Esophagus squamous epithelium (tissue), 5 donors: ENCODE measurements around the gene CCT7. TPM values are rescaled to one million over a fixed set of nuclear protein-coding genes. Genes with fewer than 3 reads are reported as not detected.

ENCODE experiments used
- DNase-seq: peaks from one replicate; lab custom pipeline; 2025; lab: John Stamatoyannopoulos, UW
- H3K27ac ChIP-seq, 4 donors: fragments of 200-600 bp; sonication (generic); one replicate each; pipeline ENCODE4 v1.5.1; 2016 to 2019; ENCODE audit warnings: mild to moderate bottlenecking in 1 of 4
- H3K27me3 ChIP-seq, 4 donors: fragments of 200-600 bp; sonication (generic); 1 replicate in 3 of 4; 2 replicates in 1 of 4; pipeline versions ENCODE4 v1.5.1 to v1.6.0; 2017 to 2021; ENCODE audit warnings: antibody characterized with exemption in 1 of 4
- H3K36me3 ChIP-seq, 3 donors: fragments of 200-600 bp; sonication (generic); one replicate each; pipeline ENCODE4 v1.5.1; 2016 to 2019
- H3K4me1 ChIP-seq, 3 donors: fragments of 200-600 bp; sonication (generic); one replicate each; pipeline ENCODE4 v1.5.1; 2017 to 2019
- H3K4me3 ChIP-seq, 4 donors: fragments of 200-600 bp; sonication (generic); 1 replicate in 3 of 4; 2 replicates in 1 of 4; pipeline ENCODE4 v1.5.1; 2016 to 2019; ENCODE audit warnings: mild to moderate bottlenecking in 2 of 4, moderate library complexity in 1 of 4
- H3K9me3 ChIP-seq, 3 donors: fragments of 200-600 bp; sonication (generic); one replicate each; pipeline ENCODE4 v1.5.1; 2016 to 2019
- POLR2A ChIP-seq, 4 donors: fragments of 450-650 bp; IDR thresholded peaks; one replicate each; pipeline ENCODE4 v1.6.1; 2017; ENCODE audit warnings: antibody characterized with exemption in 4 of 4, mild to moderate bottlenecking in 4 of 4, moderate library complexity in 3 of 4
- WGBS, 2 donors: methylation state at CpG; one replicate each; pipeline ENCODE4 v1.1.5; 2018; 5-methylcytosine and 5-hydroxymethylcytosine counted together
- intact Hi-C: fragments of 100-400 bp; cut with DNase I; formaldehyde crosslinking; loops from one replicate; pipeline ENCODE4 v1.15.0; 2022
- total RNA-seq, 4 donors: library from RNA; depleted of rRNA; stranded (reverse); fragments of >200 nt; gene quantifications; one replicate each; pipeline ENCODE4 v1.1.0, GENCODE V29; 2016
- TF ChIP-seq, protein P1 (sequence below), 6 experiments: fragments of 450-650 bp in 4 of 6; fragments of 200-600 bp in 2 of 6; sonication (generic) in 2 of 6; IDR thresholded peaks; one replicate each; pipeline ENCODE4 v1.5.1; 2016 to 2019; ENCODE audit warnings: antibody characterized with exemption in 6 of 6, mild to moderate bottlenecking in 4 of 6, moderate library complexity in 4 of 6
- donor health status: DM: yes; HTN: yes; CAD: no.

CCT7 gene
- total RNA-seq, 4 donors from 2014 or later: 149 to 246 (median 217) TPM

DNA sequence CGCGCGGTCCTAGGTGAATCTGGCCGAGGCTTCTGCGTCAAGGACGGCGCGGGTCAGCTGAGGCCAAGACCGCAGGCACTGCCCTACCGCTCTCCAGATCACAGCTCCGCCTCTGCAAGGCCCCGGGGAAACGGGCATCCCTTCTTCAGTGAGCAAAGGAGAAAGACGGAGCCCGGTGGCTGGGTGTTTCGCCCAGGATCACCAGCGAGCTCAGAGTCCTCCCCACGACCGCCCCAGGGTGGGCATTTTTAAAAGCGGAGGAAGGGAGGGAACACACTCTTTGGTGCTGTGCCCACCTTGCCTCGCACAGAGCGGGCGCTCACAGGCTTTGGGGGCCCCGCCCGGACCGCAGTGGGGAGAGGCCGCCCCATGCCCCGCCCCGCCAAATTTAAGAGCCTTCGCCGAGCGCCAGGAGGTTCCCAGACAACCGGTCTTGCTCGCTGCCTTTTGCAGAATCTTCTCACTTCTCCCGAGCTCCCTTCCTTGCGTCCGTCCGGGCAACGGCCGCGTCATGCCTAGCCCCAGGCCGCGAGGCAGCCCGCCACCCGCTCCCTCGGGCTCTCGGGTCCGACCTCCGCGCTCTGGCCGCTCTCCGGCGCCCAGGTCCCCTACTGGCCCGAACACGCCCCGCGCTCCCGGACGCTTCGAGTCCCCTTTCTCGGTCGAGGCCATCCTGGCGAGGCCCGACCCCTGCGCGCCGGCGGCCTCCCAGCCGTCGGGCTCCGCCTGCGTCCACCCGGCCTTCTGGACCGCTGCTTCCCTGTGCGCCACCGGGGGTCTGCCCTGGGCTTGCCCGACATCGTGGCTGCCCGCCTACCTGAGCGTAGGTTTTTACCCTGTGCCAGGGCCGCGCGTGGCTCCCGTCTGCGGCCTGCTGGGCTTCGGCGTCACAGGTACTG is 31.7 kb upstream of the CCT7 start, which contains the start of gene NOTO:
NOTO (plus strand) TSS at position 419 of the 899 bp plus-strand sequence; CDS start at position 512, 93 bp downstream.
- intact Hi-C loops: no loop called here
- H3K36me3 ChIP-seq: no peaks in the 10 kb centered on the region
- H3K4me3 ChIP-seq: peak within 1 kb of the TSS; percentile 9 to 55 (median 30)
- no peak for DNase-seq
- H3K27ac ChIP-seq: no peak within 1 kb of the TSS
- TF ChIP-seq, protein P1, sequence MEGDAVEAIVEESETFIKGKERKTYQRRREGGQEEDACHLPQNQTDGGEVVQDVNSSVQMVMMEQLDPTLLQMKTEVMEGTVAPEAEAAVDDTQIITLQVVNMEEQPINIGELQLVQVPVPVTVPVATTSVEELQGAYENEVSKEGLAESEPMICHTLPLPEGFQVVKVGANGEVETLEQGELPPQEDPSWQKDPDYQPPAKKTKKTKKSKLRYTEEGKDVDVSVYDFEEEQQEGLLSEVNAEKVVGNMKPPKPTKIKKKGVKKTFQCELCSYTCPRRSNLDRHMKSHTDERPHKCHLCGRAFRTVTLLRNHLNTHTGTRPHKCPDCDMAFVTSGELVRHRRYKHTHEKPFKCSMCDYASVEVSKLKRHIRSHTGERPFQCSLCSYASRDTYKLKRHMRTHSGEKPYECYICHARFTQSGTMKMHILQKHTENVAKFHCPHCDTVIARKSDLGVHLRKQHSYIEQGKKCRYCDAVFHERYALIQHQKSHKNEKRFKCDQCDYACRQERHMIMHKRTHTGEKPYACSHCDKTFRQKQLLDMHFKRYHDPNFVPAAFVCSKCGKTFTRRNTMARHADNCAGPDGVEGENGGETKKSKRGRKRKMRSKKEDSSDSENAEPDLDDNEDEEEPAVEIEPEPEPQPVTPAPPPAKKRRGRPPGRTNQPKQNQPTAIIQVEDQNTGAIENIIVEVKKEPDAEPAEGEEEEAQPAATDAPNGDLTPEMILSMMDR (IDR thresholded peaks at IDR 0.05): no peak
- no peak for TF ChIP-seq POLR2A (IDR thresholded peaks at IDR 0.05)
- H3K27me3 ChIP-seq: peaks cover 7 to 99% (median 18%) of the 10 kb centered on the region in 4 donors
- H3K4me1 ChIP-seq: peaks cover 10 to 18% (median 13%) of the 10 kb centered on the region in 3 donors
- WGBS, 2 donors: 5% methylated on average over 25 to 30 of the region's 87 CpGs
- H3K9me3 ChIP-seq: no peaks in the 10 kb centered on the region

DNA sequence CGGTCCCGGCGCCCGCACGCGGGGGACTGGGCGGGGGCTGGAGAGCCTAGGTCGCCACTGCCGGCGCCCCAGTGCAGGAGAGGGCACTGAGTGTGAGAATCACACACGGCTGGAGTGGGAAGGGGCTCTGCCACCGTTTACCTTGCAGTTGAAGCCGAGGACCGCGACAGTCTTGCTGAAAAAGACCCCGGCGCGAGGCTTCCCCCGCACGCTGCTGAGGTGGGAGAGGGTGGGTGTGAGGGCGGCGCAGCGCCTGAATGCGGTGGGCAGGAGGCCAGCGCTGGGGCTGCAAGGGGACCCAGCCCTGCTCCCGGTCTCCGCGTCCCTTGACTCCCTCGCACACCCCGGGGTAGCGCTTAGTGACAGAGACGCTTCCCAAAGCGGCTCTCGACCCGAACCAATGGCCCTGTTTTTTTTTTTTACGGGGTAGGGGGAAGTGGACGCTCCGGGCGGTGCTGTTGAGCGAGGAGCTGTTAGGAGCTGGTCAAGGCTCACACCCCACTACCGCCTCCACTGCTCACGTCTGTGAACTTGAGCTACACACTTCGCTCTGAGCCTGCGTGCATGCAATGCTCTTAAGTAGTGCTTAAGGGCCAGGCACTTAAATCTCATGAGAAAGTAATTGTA is 30.9 kb upstream of the CCT7 start:
- DNase-seq: no peak
- Histone ChIP-seq H3K4me3 (peak overlapping the region in 2 of 4 donors; percentile 38 to 55), H3K9me3 (no peaks in the 10 kb centered on the region), H3K27me3 (peaks cover 7 to 92% (median 18%) of the 10 kb centered on the region in 4 donors), H3K36me3 (no peaks in the 10 kb centered on the region), H3K27ac (no peak overlapping the region), H3K4me1 (peaks cover 10 to 18% (median 13%) of the 10 kb centered on the region in 3 donors)
- 0 to 9% methylated on average over 3 to 10 of the region's 44 CpGs for WGBS, 2 donors
- intact Hi-C loops: no loop called here
- no peak for TF ChIP-seq POLR2A (IDR thresholded peaks at IDR 0.05)
- TF ChIP-seq, protein P1 (IDR thresholded peaks at IDR 0.05): no peak

DNA sequence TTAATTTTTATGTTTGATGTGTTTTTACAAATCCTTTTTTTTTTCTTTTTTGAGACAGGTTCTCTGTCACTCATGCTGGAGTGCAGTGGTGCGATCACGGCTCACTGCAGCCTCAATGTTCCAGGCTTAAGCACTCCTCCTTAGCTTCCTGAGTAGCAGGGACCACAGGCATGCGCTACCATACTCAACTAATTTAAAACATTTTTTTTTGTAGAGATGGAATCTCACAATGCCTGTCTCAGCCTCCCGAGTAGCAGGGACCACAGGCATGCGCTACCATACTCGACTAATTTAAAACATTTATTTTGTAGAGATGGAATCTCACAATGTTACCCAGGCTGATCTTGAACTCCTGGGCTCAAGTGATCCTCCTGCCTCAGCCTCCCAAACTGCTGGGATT is 28.5 kb upstream of the CCT7 start:
- H3K9me3 ChIP-seq: no peaks in the 10 kb centered on the region
- no peak overlapping the region for H3K27ac ChIP-seq
- intact Hi-C loops: no loop called here
- no peaks in the 10 kb centered on the region for H3K36me3 ChIP-seq
- no peak for TF ChIP-seq POLR2A (IDR thresholded peaks at IDR 0.05)
- TF ChIP-seq, protein P1 (IDR thresholded peaks at IDR 0.05): no peak
- peaks cover 7 to 68% (median 18%) of the 10 kb centered on the region in 4 donors for H3K27me3 ChIP-seq
- H3K4me1 ChIP-seq: peaks cover 10 to 18% (median 13%) of the 10 kb centered on the region in 3 donors
- no peak for DNase-seq
- WGBS, 2 donors: 81 to 85% methylated on average over 6 of the region's 6 CpGs
- H3K4me3 ChIP-seq: no peak overlapping the region

DNA sequence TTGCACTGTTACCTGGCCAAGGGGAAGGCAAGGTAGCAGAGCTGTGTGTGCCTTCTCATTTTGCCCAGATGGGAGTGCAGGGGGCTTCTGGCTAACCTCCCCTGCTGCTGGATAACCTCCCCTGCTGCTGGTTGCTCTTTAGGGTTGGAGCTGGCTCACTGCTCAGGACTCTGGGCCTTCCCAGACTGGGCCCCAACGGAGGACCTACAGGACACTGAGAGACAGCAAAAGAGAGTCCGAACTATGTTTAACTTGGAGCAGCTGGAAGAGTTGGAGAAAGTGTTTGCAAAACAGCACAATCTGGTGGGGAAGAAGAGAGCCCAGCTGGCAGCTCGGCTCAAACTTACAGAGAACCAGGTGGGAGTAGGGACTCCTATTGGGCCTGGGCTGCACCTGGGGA is 25.9 kb upstream of the CCT7 start:
- 65 to 85% methylated on average over 2 to 3 of the region's 3 CpGs for WGBS, 2 donors
- Histone ChIP-seq H3K4me3 (no peak overlapping the region), H3K27me3 (peaks cover 0 to 42% (median 7%) of the 10 kb centered on the region in 4 donors), H3K4me1 (peaks cover under 1 to 14% (median 10%) of the 10 kb centered on the region in 3 donors), H3K9me3 (no peaks in the 10 kb centered on the region), H3K36me3 (no peaks in the 10 kb centered on the region), H3K27ac (no peak overlapping the region)
- TF ChIP-seq POLR2A (IDR thresholded peaks at IDR 0.05): no peak
- TF ChIP-seq, protein P1 (IDR thresholded peaks at IDR 0.05): no peak
- intact Hi-C loops: no loop called here
- DNase-seq: no peak
